Osteoblast (primary cell): ENCODE measurements around the gene SIX1. TPM values are rescaled to one million over a fixed set of nuclear protein-coding genes. Genes with fewer than 3 reads are reported as not detected.

Experiments
- DNase-seq: peaks from one replicate; pipeline ENCODE4 v3.0.0; 2011; ENCODE audit warnings: low spot score, mixed read lengths; ENCODE audit not compliant: insufficient read length; ENCODE audit errors: missing footprints
- H2AFZ ChIP-seq: 2 replicates; pipeline ENCODE4 v1.6.0; 2011; ENCODE audit warnings: mild to moderate bottlenecking, low read length
- H3K27ac ChIP-seq: 2 replicates; pipeline ENCODE4 v1.5.1; 2011; ENCODE audit warnings: mild to moderate bottlenecking, low read depth, low read length, moderate library complexity
- H3K27me3 ChIP-seq: 2 replicates; pipeline ENCODE4 v1.6.0; 2012; ENCODE audit warnings: mild to moderate bottlenecking, control low read depth, inconsistent platforms, low read length, moderate library complexity; ENCODE audit not compliant: insufficient read depth
- H3K36me3 ChIP-seq: 2 replicates; pipeline ENCODE4 v1.5.1; 2011; ENCODE audit warnings: mild to moderate bottlenecking, low read length, control low read depth, moderate library complexity; ENCODE audit not compliant: insufficient read depth
- H3K4me1 ChIP-seq: 2 replicates; pipeline ENCODE4 v1.5.1; 2011; ENCODE audit warnings: mild to moderate bottlenecking, low read length, control low read depth, moderate library complexity; ENCODE audit not compliant: insufficient read depth
- H3K4me2 ChIP-seq: 2 replicates; pipeline ENCODE4 v1.6.0; 2011; ENCODE audit warnings: mild to moderate bottlenecking, low read length; ENCODE audit not compliant: insufficient read depth
- H3K4me3 ChIP-seq: fragments of 200-600 bp; sonication (generic); 3 replicates; pipeline ENCODE4 v1.5.1; 2012; ENCODE audit warnings: mild to moderate bottlenecking, low read length, inconsistent platforms; ENCODE audit not compliant: insufficient read depth
- H3K79me2 ChIP-seq: 2 replicates; pipeline ENCODE4 v1.6.0; 2012; ENCODE audit warnings: mild to moderate bottlenecking, low read length, control low read depth, inconsistent platforms; ENCODE audit not compliant: insufficient read depth
- H3K9me3 ChIP-seq: 2 replicates; pipeline ENCODE4 v1.5.1; 2011; ENCODE audit warnings: low read depth, low read length, control low read depth
- H4K20me1 ChIP-seq: 2 replicates; pipeline ENCODE4 v1.6.0; 2012; ENCODE audit warnings: mild to moderate bottlenecking, low read length, control low read depth; ENCODE audit not compliant: insufficient read depth
- CTCF ChIP-seq: IDR thresholded peaks from 2 replicates; pipeline ENCODE4 v1.5.1; 2011; ENCODE audit warnings: mild to moderate bottlenecking, low read depth, low read length, moderate library complexity; ENCODE audit errors: extremely low read depth
- total RNA-seq: library from RNA; depleted of rRNA; stranded (reverse); fragments of >200 nt; gene quantifications from 2 replicates; pipeline ENCODE4 v1.2.3, GENCODE V29; 2012

The SIX1 gene
- total RNA-seq, 1 donor = 18.1 TPM

GRCh38 chr14:60662982-60663381 is 13.7 kb upstream of the SIX1 start:
- H3K36me3 ChIP-seq = no peaks in the 10 kb centered on the region

GRCh38 chr14:60661721-60662120 is 12.4 kb upstream of the SIX1 start:
- H2AFZ ChIP-seq = no peak overlapping the region
- no peaks in the 10 kb centered on the region for H3K9me3 ChIP-seq
- DNase-seq = no peak
- no peaks in the 10 kb centered on the region for H4K20me1 ChIP-seq
- no peaks in the 10 kb centered on the region for H3K79me2 ChIP-seq
- TF ChIP-seq CTCF = no peak
- no peak overlapping the region for H3K4me3 ChIP-seq
- peaks cover 15% of the 10 kb centered on the region for H3K4me1 ChIP-seq
- H3K36me3 ChIP-seq = no peaks in the 10 kb centered on the region
- H3K27me3 ChIP-seq = no peaks in the 10 kb centered on the region
- no peak overlapping the region for H3K4me2 ChIP-seq
- no peak overlapping the region for H3K27ac ChIP-seq

More at GRCh38 chr14:60662982-60663381, 13.7 kb upstream of the SIX1 start:
- H3K27me3 ChIP-seq = no peaks in the 10 kb centered on the region
- no peak for DNase-seq
- H3K79me2 ChIP-seq = no peaks in the 10 kb centered on the region
- H4K20me1 ChIP-seq = no peaks in the 10 kb centered on the region
- H3K4me1 ChIP-seq = peaks cover 11% of the 10 kb centered on the region
- no peaks in the 10 kb centered on the region for H3K9me3 ChIP-seq
- H3K4me3 ChIP-seq = no peak overlapping the region
- no peak for TF ChIP-seq CTCF
- no peak overlapping the region for H2AFZ ChIP-seq
- H3K4me2 ChIP-seq = no peak overlapping the region
- no peak overlapping the region for H3K27ac ChIP-seq

GRCh38 chr14:60658909-60659585 is 9.8 kb upstream of the SIX1 start:
- Histone ChIP-seq H3K27me3 (no peaks in the 10 kb centered on the region), H3K36me3 (no peaks in the 10 kb centered on the region), H3K4me1 (peaks cover 18% of the 10 kb centered on the region), H3K4me2 (peak overlapping the region; percentile 86), H3K4me3 (no peak overlapping the region), H3K27ac (no peak overlapping the region), H3K9me3 (no peaks in the 10 kb centered on the region), H2AFZ (peak overlapping the region; percentile 7), H4K20me1 (no peaks in the 10 kb centered on the region), H3K79me2 (no peaks in the 10 kb centered on the region)
- DNase-seq = no peak
- no peak for TF ChIP-seq CTCF

- H3K36me3 ChIP-seq = no peaks in the 10 kb centered on the region
- H3K4me1 ChIP-seq = peaks cover 18% of the 10 kb centered on the region
- no peaks in the 10 kb centered on the region for H3K27me3 ChIP-seq
- TF ChIP-seq CTCF = no peak
- no peak for DNase-seq
- peak overlapping the region; percentile 97 for H2AFZ ChIP-seq
- H3K4me2 ChIP-seq = peak overlapping the region; percentile 86
- peak overlapping the region; percentile 89 for H3K4me3 ChIP-seq
- H3K9me3 ChIP-seq = no peaks in the 10 kb centered on the region
- no peaks in the 10 kb centered on the region for H3K79me2 ChIP-seq
- H4K20me1 ChIP-seq = no peaks in the 10 kb centered on the region
- H3K27ac ChIP-seq = no peak overlapping the region
Observed at GRCh38 chr14:60658211-60658690, 9.0 kb upstream of the SIX1 start.
